ENCODE results near the gene EPYC. TPM values are rescaled to one million over a fixed set of nuclear protein-coding genes. Genes with fewer than 3 reads are reported as not detected.

The EPYC gene
- total RNA-seq, 2 donors from 2014 or later, result not detected

- DNase-seq, result no peak
- Histone ChIP-seq H3K9me3 (no peaks in the 10 kb centered on the region), H3K4me3 (no peak overlapping the region), H3K27ac (no peak overlapping the region), H3K4me1 (no peaks in the 10 kb centered on the region), H3K36me3 (no peaks in the 10 kb centered on the region), H3K9ac (ENCODE audit: low read depth in 2 of 2, low read length in 2 of 2) (no peak overlapping the region), H3K27me3 (no peaks in the 10 kb centered on the region)
- no peak for TF ChIP-seq CTCF (IDR thresholded peaks at IDR 0.05)
- intact Hi-C loops (cut with DNase I), result no loop called here
These were observed 79.2 kb downstream of the EPYC start for GRCh38 chr12:90925562-90925961.

- H3K36me3 ChIP-seq, result no peaks in the 10 kb centered on the region
- intact Hi-C loops (cut with DNase I), result no loop called here
- no peak overlapping the region for H3K4me3 ChIP-seq
- H3K27me3 ChIP-seq, result no peaks in the 10 kb centered on the region
- no peak for TF ChIP-seq CTCF (IDR thresholded peaks at IDR 0.05)
- H3K27ac ChIP-seq, result no peak overlapping the region
- no peak for DNase-seq
- H3K9ac ChIP-seq (ENCODE audit: low read depth in 2 of 2, low read length in 2 of 2), result no peak overlapping the region
- no peaks in the 10 kb centered on the region for H3K4me1 ChIP-seq
- no peaks in the 10 kb centered on the region for H3K9me3 ChIP-seq
These were observed 80.4 kb downstream of the EPYC start for GRCh38 chr12:90924406-90924805.

- no peak for TF ChIP-seq CTCF (IDR thresholded peaks at IDR 0.05)
- Histone ChIP-seq H3K27ac (no peak overlapping the region), H3K27me3 (no peaks in the 10 kb centered on the region), H3K9me3 (no peaks in the 10 kb centered on the region), H3K4me1 (no peaks in the 10 kb centered on the region), H3K36me3 (no peaks in the 10 kb centered on the region), H3K9ac (ENCODE audit: low read depth in 2 of 2, low read length in 2 of 2) (no peak overlapping the region), H3K4me3 (no peak overlapping the region)
- intact Hi-C loops (cut with DNase I), result no loop called here
- no peak for DNase-seq
These were observed 82.6 kb downstream of the EPYC start for GRCh38 chr12:90922145-90922627.

- H3K4me1 ChIP-seq, result no peaks in the 10 kb centered on the region
- H3K9ac ChIP-seq (ENCODE audit: low read depth in 2 of 2, low read length in 2 of 2), result no peak overlapping the region
- no peaks in the 10 kb centered on the region for H3K9me3 ChIP-seq
- no peaks in the 10 kb centered on the region for H3K36me3 ChIP-seq
- no peak overlapping the region for H3K27ac ChIP-seq
- no peak for TF ChIP-seq CTCF (IDR thresholded peaks at IDR 0.05)
- no peak overlapping the region for H3K4me3 ChIP-seq
- no peak for DNase-seq
- no peaks in the 10 kb centered on the region for H3K27me3 ChIP-seq
- intact Hi-C loops (cut with DNase I), result no loop called here
These were observed 83.2 kb downstream of the EPYC start for GRCh38 chr12:90921536-90921935.

- no peak overlapping the region for H3K27ac ChIP-seq
- intact Hi-C loops (cut with DNase I), result no loop called here
- no peak overlapping the region for H3K9ac ChIP-seq (ENCODE audit: low read depth in 2 of 2, low read length in 2 of 2)
- H3K27me3 ChIP-seq, result no peaks in the 10 kb centered on the region
- H3K36me3 ChIP-seq, result no peaks in the 10 kb centered on the region
- no peaks in the 10 kb centered on the region for H3K9me3 ChIP-seq
- DNase-seq, result no peak
- TF ChIP-seq CTCF (IDR thresholded peaks at IDR 0.05), result no peak
- H3K4me1 ChIP-seq, result no peaks in the 10 kb centered on the region
- no peak overlapping the region for H3K4me3 ChIP-seq
These were observed 84.5 kb downstream of the EPYC start for GRCh38 chr12:90920222-90920621.

GRCh38 chr12:90917431-90917830 lies 87.3 kb downstream of the EPYC start:
- no peak for TF ChIP-seq CTCF (IDR thresholded peaks at IDR 0.05)
- Histone ChIP-seq H3K36me3 (no peaks in the 10 kb centered on the region), H3K27ac (no peak overlapping the region), H3K27me3 (no peaks in the 10 kb centered on the region), H3K9ac (ENCODE audit: low read depth in 2 of 2, low read length in 2 of 2) (no peak overlapping the region), H3K4me3 (no peak overlapping the region), H3K9me3 (no peaks in the 10 kb centered on the region), H3K4me1 (no peaks in the 10 kb centered on the region)
- intact Hi-C loops (cut with DNase I), result no loop called here
- DNase-seq, result no peak

Data from colonic mucosa (tissue), 4 donors.